ENCODE data around the gene PET100. TPM values are rescaled to one million over a fixed set of nuclear protein-coding genes. Genes with fewer than 3 reads are reported as not detected.
"Not testable (repeated sequence)": the region's sequence is repeated elsewhere in the genome, so short reads cannot be mapped to it uniquely, and the experiment has no call there.

Gene PET100
- total RNA-seq, 1 donor from 2014 or later = 123 TPM

DNA sequence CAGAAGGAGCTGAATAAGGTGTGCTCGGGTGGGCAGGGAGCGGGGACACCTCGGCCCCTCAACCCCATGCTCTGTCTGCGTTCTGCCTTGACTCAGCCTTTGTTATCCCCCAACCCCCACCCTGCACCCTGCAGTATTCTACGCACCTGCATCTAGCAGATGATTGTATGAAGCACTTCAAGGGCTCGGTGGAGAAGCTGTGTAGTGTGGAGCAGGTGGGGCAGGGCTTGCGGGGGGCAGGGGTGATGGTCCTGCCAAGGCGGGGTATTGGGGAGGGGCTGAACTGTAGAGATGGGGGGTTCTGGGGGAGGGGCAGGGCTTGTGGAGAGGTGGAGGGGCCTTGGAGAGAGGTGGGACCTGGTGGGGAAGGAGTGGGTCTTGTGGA is 13.4 kb downstream of the PET100 start:
- H3K4me3 Mint-ChIP-seq = no peak overlapping the region
- H3K27ac Mint-ChIP-seq = no peak overlapping the region
- no peaks in the 10 kb centered on the region for H3K9me3 Mint-ChIP-seq
- TF ChIP-seq, protein P1, sequence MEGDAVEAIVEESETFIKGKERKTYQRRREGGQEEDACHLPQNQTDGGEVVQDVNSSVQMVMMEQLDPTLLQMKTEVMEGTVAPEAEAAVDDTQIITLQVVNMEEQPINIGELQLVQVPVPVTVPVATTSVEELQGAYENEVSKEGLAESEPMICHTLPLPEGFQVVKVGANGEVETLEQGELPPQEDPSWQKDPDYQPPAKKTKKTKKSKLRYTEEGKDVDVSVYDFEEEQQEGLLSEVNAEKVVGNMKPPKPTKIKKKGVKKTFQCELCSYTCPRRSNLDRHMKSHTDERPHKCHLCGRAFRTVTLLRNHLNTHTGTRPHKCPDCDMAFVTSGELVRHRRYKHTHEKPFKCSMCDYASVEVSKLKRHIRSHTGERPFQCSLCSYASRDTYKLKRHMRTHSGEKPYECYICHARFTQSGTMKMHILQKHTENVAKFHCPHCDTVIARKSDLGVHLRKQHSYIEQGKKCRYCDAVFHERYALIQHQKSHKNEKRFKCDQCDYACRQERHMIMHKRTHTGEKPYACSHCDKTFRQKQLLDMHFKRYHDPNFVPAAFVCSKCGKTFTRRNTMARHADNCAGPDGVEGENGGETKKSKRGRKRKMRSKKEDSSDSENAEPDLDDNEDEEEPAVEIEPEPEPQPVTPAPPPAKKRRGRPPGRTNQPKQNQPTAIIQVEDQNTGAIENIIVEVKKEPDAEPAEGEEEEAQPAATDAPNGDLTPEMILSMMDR (IDR thresholded peaks at IDR 0.05) = no peak
- ATAC-seq (ENCODE audit: low read depth) (no peak), DNase-seq (no peak)
- ChIA-PET CTCF (no interaction called here), POLR2A (interaction anchor here (0.6 to 1.2 kb wide), 2 partner anchors 13 to 286 kb away, joined by 4 to 5 read pairs; partner anchors contain the start of genes PET100 and XAB2)
- intact Hi-C loops (cut with micrococcal nuclease) = no loop called here
- peaks cover 51% of the 10 kb centered on the region for H3K36me3 Mint-ChIP-seq (ENCODE audit: low read depth)
- no peaks in the 10 kb centered on the region for H3K27me3 Mint-ChIP-seq
- H3K4me1 Mint-ChIP-seq = peaks cover 18% of the 10 kb centered on the region

DNA sequence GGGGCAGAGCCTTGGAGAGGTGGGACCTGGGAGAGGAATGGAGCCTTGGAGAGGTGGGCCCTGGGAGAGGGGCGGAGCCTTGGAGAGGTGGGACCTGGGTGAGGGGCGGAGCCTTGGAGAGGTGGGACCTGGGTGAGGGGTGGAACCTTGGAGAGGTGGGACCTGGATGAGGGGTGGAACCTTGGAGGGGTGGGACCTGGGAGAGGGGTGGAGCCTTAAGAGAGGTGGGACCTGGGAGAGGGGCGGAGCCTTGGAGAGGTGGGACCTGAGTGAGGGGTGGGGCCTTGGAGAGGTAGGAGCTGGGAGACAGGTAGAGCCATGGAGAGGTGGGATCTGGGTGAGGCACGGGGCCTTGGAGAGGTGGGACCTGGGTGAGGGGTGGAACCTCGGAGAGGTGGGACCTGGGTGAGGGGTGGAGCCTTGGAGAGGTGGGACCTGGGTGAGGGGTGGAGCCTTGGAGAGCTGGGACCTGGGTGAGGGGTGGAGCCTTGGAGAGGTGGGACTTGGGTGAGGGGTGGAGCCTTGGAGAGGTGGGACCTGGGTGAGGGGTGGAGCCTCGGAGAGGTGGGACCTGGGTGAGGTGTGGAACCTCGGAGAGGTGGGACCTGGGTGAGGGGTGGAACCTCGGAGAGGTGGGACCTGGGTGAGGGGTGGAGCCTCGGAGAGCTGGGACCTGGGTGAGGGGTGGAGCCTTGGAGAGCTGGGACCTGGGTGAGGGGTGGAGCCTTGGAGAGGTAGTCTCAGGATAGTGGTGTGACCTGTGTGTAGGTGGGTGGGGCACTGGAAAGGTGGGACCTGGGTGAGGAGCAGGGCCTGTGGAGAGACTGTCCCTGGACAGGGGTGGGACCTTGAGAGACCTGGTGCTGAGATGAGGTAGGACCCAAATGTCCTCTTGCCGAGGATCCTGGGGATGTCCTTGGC is 14.3 kb downstream of the PET100 start:
- H3K9me3 Mint-ChIP-seq; H3K27ac Mint-ChIP-seq; H3K27me3 Mint-ChIP-seq; DNase-seq; ATAC-seq (ENCODE audit: low read depth); intact Hi-C loops (cut with micrococcal nuclease); H3K4me3 Mint-ChIP-seq: not testable (repeated sequence)
- H3K36me3 Mint-ChIP-seq (ENCODE audit: low read depth) = peaks cover 52% of the 10 kb centered on the region
- ChIA-PET CTCF (interaction anchor here (1.6 kb wide), 1 partner anchor 9 kb away, joined by 5 read pairs; no protein-coding TSS in a partner anchor), POLR2A (interaction anchor here (0.6 to 0.7 kb wide), 3 partner anchors 39 to 285 kb away, joined by 5 to 8 read pairs (median 5); no protein-coding TSS in a partner anchor)
- H3K4me1 Mint-ChIP-seq = peaks cover 10% of the 10 kb centered on the region

DNA sequence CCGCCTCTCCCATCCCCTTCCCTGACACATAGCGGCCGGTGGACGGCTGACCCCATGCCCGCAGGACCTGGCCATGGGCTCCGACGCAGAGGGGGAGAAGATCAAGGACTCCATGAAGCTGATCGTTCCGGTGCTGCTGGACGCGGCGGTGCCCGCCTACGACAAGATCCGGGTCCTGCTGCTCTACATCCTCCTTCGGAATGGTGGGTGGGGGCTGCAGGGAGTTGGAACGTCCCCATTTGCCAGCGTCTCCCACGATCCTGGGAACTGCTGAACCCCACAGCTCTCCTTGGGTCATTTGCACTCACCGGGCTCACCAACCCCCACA is 14.9 kb downstream of the PET100 start:
- no peaks in the 10 kb centered on the region for H3K9me3 Mint-ChIP-seq
- CTCF ChIA-PET = interaction anchor here (1.6 kb wide), 1 partner anchor 9 kb away, joined by 5 read pairs; no protein-coding TSS in a partner anchor

GRCh38 chr19:7645163-7645562 is 15.6 kb downstream of the PET100 start:
- ATAC-seq (ENCODE audit: low read depth) (no peak), DNase-seq (no peak)
- Mint-ChIP-seq H3K4me1 (no peaks in the 10 kb centered on the region), H3K36me3 (ENCODE audit: low read depth) (peaks cover 39% of the 10 kb centered on the region), H3K27ac (no peak overlapping the region), H3K9me3 (no peaks in the 10 kb centered on the region), H3K4me3 (no peak overlapping the region), H3K27me3 (no peaks in the 10 kb centered on the region)
- ChIA-PET CTCF (interaction anchor here (1.6 kb wide), 1 partner anchor 8 kb away, joined by 5 read pairs; no protein-coding TSS in a partner anchor), POLR2A (interaction anchor here (0.6 kb wide), 1 partner anchor 17 kb away, joined by 3 read pairs; no protein-coding TSS in a partner anchor)
- TF ChIP-seq, protein P1 (IDR thresholded peaks at IDR 0.05) = no peak
- intact Hi-C loops (cut with micrococcal nuclease) = no loop called here

More for the DNA sequence above, 14.9 kb downstream of the PET100 start:
- peaks cover 46% of the 10 kb centered on the region for H3K36me3 Mint-ChIP-seq (ENCODE audit: low read depth)
- H3K27me3 Mint-ChIP-seq = no peaks in the 10 kb centered on the region
- no peak overlapping the region for H3K4me3 Mint-ChIP-seq
- POLR2A ChIA-PET = interaction anchor here (0.6 kb wide), 2 partner anchors 18 to 98 kb away, joined by 3 to 5 read pairs; no protein-coding TSS in a partner anchor
- H3K27ac Mint-ChIP-seq = no peak overlapping the region
- ATAC-seq (ENCODE audit: low read depth) (no peak), DNase-seq (no peak)
- H3K4me1 Mint-ChIP-seq = peaks cover 5% of the 10 kb centered on the region
- intact Hi-C loops (cut with micrococcal nuclease) = no loop called here
- TF ChIP-seq, protein P1 (IDR thresholded peaks at IDR 0.05) = no peak

DNA sequence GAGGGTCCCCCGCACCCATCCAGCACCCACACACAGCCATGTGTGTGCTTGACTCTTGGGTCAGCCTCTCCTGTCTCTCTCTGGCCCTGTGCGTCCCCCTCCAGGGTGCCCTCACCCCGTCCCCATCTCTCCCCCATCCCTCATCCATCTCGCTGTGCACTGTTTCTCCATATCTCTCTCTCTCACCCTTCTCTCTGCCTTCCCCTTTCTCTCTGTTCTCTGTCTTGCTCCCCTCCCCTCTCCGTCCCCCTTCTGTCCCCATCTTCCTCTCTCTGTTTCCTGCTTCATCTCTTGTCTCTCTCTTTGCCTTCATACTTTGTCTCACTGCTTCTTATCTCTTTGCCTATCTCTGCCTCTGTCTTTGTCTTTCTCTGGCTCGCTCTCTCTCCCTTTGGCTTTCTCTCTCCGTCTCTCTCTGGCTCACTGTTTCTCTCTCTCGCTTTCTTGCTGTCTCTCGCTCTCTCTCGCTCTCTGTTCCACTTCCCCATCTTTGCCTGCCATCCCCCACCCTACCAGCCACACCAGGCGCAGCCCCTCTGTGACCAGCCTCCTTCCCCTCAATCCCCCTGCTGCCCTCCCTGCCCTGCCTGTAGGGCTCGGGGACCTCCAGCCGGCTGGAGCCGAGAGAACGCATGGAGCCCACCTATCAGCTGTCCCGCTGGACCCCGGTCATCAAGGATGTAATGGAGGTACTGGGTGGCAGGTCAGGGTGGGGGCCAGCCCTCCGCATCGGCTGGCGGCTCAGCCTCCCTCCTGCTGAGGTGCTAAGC is 16.2 kb downstream of the PET100 start:
- TF ChIP-seq, protein P1 (IDR thresholded peaks at IDR 0.05) = no peak
- intact Hi-C loops (cut with micrococcal nuclease) = no loop called here
- ChIA-PET CTCF (no interaction called here), POLR2A (no interaction called here)
- Mint-ChIP-seq H3K27ac (no peak overlapping the region), H3K36me3 (ENCODE audit: low read depth) (peaks cover 35% of the 10 kb centered on the region), H3K4me1 (no peaks in the 10 kb centered on the region), H3K4me3 (no peak overlapping the region), H3K9me3 (no peaks in the 10 kb centered on the region), H3K27me3 (no peaks in the 10 kb centered on the region)
- ATAC-seq (ENCODE audit: low read depth) = no peak
- DNase-seq = no peak
